Measurements from ENCODE around the gene GAB1.

Gene GAB1

DNA sequence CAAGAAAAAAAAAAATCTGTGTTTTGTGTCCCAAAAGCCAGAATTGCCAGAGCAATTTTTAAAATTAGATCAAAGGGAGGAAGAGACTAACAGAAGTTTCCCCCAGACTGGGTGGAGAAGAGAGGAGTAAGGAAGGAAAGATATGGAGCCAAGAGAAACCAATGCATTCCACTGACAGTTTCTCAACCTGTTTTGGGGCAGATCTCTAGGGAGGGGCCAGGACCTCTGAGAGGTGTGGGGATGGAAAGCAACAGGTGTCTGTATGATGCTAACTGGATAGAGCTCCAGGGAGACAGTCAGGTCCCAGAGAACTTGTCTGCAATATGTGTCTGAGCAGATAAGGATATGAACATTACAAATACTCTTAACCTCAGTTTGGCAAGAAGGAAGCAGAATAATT lies 22.7 kb upstream of the GAB1 start:
- no peak for ATAC-seq
- Mint-ChIP-seq H3K9me3 (no peaks in the 10 kb centered on the region), H3K4me1 (no peaks in the 10 kb centered on the region), H3K27ac (no peak overlapping the region), H3K36me3 (no peaks in the 10 kb centered on the region), H3K4me3 (no peak overlapping the region)
- no peak for DNase-seq (ENCODE audit: low spot score in 2 of 2)

DNA sequence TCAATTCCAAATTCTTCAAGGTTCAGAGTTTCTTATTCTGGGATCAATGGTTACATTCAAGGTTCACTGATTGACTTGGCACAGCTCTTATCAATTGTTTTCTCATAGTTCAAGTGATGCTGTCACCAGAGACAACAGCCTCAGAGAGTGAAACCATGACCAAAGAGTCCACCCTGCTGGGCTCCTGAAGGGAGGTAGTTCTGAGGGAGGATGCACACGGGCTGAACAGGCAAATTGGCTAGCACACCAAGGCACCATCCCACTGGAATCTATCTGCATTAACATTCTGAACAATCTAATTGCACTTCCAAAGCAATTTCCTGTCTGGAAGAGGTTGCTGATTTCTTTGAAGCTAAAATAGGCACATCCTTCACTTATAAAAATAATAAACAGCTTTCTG lies 16.6 kb upstream of the GAB1 start:
- Mint-ChIP-seq H3K4me1 (no peaks in the 10 kb centered on the region), H3K9me3 (no peaks in the 10 kb centered on the region)

DNA sequence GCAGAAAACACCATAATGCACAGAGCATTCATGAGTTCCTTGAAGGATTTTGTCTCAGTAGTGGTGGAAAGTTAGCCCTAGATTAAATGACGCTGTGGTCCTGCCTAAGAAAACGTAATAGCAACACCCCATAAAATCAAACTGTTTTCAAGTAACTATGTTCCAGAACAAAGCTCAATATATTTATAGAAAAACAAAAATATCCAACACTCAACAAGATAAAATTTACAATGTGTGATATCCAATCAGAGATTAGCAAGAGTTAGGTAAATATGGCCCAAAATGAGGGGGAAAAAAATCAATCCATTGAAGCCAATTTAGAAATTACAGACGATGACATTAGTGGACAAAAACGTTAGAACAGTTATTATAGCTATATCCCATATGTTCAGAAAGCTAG lies 9.9 kb upstream of the GAB1 start:
- DNase-seq (ENCODE audit: low spot score in 2 of 2) (no peak), ATAC-seq (no peak)
- Mint-ChIP-seq H3K27ac (no peak overlapping the region), H3K36me3 (no peaks in the 10 kb centered on the region), H3K4me3 (no peak overlapping the region), H3K9me3 (no peaks in the 10 kb centered on the region), H3K4me1 (no peaks in the 10 kb centered on the region)

More for the DNA sequence above, 16.6 kb upstream of the GAB1 start:
- Mint-ChIP-seq H3K27ac (no peak overlapping the region), H3K4me3 (no peak overlapping the region), H3K36me3 (no peaks in the 10 kb centered on the region)
- ATAC-seq (no peak), DNase-seq (ENCODE audit: low spot score in 2 of 2) (no peak)

DNA sequence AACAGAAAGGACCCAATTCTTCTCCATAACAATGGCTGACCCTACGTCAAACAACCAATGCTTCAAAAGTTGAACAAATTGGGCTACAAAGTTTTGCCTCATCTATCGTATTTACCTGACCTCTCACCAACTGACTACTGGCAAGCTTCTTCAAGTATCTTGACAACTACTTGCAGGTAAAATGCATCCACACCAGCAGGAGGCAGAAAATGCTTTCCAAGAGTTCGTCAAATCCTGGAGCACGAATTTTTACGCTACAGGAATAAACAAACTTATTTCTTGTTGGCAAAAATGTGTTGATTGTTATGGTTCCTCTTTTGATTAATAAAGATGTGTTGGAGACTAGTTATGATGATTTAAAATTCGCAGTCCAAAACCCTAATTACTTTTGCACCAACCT lies 6.7 kb upstream of the GAB1 start:
- H3K36me3 Mint-ChIP-seq = no peaks in the 10 kb centered on the region

DNA sequence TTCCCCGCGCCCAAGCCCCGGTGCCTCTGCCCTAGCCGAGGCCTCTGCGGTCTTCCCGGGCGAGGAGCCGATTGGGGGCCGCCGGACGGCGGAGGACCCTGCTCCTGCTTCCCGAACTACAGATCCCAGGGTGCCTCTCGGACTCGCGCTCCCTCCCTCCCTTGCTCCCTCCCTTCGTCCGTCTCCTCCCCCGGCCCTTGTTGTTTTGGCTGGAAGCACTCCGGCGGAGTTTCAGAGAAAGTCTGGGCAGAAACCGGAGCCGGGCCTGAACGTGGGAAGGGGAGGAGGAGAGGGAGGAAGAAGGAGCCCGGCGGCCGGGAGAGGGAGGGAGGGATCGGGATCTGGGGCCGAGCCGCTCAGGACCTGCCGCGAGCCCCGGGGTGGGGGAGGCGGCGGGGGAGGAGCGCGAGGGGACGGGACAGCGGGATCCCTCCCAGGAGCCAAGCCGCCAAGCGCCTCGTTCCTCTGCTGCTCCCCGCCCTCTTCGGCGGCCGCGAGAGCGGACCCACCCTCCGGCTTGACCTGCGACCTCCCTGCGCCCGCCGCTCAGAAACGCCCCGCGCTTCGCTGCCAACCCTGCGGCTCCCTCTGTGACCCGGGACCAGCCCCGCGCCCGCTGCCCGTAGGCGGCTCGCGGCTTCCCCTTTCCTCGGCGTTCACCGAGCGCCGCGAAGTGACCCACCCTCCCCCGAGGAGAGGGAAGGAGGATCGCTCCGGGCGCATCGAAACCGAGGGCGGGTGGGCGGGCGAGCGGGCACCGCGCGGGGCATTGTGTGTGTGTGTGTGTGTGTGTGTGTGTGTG lies 496 bp upstream of the GAB1 start:
- DNase-seq (ENCODE audit: low spot score in 2 of 2) = peak; percentile 18 to 61
- no peak overlapping the region for H3K27ac Mint-ChIP-seq
- peak; percentile 63 for ATAC-seq

More for the DNA sequence above, 6.7 kb upstream of the GAB1 start:
- no peaks in the 10 kb centered on the region for H3K9me3 Mint-ChIP-seq
- no peak for ATAC-seq
- DNase-seq (ENCODE audit: low spot score in 2 of 2) = no peak
- H3K27ac Mint-ChIP-seq = no peak overlapping the region
- no peak overlapping the region for H3K4me3 Mint-ChIP-seq
- H3K4me1 Mint-ChIP-seq = no peaks in the 10 kb centered on the region

DNA sequence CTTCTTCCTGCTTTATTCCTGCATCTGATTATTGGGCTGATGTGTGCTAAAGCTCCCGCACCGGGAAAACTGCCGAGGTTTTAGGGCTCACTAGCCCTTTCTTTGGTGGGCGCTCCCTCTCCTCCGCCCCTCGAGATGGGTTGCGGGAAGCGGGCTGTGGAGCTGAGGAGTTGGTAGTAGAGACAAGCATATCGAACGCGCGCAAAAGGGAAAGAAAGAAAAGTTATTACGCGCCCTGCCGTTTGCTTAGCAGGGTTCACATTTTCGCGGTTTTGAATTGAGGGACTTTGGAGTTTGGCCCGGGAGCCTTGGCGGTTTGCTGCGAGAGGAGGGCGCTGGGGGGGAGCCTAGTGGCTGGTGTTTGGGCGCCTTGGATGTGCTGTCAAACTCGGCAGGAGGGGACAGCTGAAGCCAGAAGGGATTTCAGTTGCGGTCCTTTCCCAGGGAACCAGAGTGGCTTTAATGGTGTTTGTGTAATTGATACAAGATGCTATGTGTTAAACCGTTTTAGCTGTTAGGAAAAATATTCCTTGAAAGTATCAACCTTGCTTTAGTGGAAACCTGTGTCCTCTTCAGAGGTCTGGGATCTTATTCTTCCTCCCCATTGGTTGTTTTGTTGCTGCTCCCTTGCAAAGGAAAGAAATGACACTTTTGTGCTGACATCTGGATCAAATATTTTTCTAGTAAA lies 1.1 kb downstream of the GAB1 start:
- DNase-seq (ENCODE audit: low spot score in 2 of 2) (no peak), ATAC-seq (no peak)
- H3K4me1 Mint-ChIP-seq = peaks cover 6% of the 10 kb centered on the region
- no peaks in the 10 kb centered on the region for H3K9me3 Mint-ChIP-seq
- peaks cover 6% of the 10 kb centered on the region for H3K36me3 Mint-ChIP-seq
- H3K27ac Mint-ChIP-seq = peak overlapping the region; percentile 48
- H3K4me3 Mint-ChIP-seq = peak overlapping the region; percentile 84

More for the DNA sequence above, 496 bp upstream of the GAB1 start:
- Mint-ChIP-seq H3K4me3 (peak overlapping the region; percentile 84), H3K4me1 (peaks cover 6% of the 10 kb centered on the region), H3K36me3 (peaks cover 6% of the 10 kb centered on the region), H3K9me3 (no peaks in the 10 kb centered on the region)

DNA sequence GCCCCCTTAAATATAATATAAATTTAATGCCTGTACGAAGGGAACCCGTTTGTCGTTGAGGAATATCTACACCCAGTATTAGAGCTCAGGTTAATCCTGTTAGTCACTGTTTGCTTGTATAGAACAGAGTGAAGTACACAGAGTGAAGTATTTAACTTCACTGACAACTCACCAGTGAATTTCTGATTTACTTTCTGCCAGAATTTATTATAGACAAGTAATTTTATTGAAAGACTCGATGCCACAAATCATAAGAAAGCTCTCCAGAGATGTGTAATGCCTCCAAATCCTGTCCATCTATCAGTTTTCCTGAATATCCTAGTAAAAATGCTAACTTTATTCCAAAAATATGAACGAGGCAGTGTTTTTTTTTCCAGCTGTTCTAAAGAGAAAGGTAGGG lies 1.6 kb downstream of the GAB1 start:
- H3K4me3 Mint-ChIP-seq = peak overlapping the region; percentile 84

DNA sequence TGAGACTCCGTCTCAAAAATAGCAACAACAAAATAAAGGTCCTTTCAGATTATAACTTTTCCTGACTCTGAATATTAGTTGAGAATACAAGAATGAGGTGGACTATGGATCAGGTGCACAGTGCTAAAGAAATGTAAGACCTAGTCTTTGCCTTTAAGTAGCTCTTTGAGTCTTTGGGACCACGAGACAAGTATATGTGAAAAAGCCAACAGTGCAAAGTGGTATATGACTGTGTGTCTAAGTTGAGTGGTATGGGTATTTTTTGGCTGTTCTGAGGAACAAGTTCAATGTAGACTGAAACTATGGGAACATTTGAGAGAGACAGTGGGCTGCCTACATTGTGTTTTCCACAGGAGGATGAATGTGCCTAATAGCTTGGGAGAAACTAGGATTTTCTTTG lies 2.8 kb downstream of the GAB1 start:
- DNase-seq (ENCODE audit: low spot score in 2 of 2) (no peak), ATAC-seq (no peak)
- H3K9me3 Mint-ChIP-seq = no peaks in the 10 kb centered on the region
- peaks cover 6% of the 10 kb centered on the region for H3K36me3 Mint-ChIP-seq
- no peak overlapping the region for H3K27ac Mint-ChIP-seq
- H3K4me3 Mint-ChIP-seq = no peak overlapping the region
- peaks cover 6% of the 10 kb centered on the region for H3K4me1 Mint-ChIP-seq

More for the DNA sequence above, 1.6 kb downstream of the GAB1 start:
- DNase-seq (ENCODE audit: low spot score in 2 of 2) = no peak
- Mint-ChIP-seq H3K27ac (no peak overlapping the region), H3K36me3 (peaks cover 6% of the 10 kb centered on the region), H3K4me1 (peaks cover 6% of the 10 kb centered on the region), H3K9me3 (no peaks in the 10 kb centered on the region)
- ATAC-seq = no peak

DNA sequence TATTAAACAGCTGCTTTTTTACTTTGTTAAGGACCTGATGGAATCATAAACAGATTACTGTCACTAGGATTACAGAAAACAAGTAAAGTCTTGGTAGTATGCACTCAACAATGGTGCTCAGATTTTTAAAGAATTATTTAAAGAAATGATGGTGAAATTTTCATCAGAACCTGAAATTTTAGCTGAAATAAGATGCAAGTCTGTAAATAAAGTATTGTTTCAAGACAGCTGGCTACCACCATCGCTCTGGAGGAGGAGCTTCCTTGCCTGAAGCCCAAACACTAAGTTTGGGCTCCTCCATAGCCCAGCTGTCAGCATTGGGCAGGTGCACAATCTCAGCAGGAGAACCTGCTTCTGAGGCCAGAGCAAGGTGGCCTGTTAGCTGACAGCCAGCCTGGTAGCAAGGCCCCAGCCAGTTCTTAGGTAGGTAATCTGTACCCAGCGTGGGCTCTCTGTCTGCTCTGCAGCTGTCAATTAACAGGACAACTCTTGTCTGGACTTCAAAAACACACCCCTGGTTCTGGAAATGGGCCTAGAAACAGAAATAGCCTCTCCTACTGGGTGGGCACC lies 4.6 kb downstream of the GAB1 start:
- ATAC-seq = no peak
- Mint-ChIP-seq H3K36me3 (peaks cover 6% of the 10 kb centered on the region), H3K27ac (no peak overlapping the region), H3K4me3 (no peak overlapping the region), H3K9me3 (no peaks in the 10 kb centered on the region), H3K4me1 (peaks cover 6% of the 10 kb centered on the region)
- no peak for DNase-seq (ENCODE audit: low spot score in 2 of 2)

DNA sequence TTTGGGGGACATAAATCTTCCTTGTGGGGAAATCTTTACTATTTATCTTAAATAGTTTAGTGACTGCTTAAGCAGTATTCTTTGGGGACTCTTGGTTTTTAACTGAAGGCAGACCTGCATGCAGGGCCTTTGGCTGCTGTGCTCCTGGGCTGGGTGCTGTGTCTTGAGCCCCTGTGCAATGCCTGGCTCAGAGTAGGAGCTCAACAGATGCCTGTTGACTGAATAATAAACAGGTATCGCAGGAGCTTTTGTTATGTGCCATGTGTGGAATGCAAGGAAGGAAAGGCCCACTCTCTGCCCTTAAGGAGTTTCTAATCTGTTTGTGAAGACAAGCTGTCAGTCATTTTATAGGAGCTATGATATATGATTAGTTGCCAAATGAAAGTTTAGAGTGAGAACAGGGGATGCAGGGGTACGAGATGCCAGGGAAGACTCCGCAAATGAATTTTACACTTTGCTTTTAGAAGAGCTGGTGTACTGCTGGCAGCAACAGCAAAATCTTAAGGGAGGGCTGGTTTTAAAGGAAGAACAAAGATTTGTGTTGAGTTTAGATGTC lies 6.7 kb downstream of the GAB1 start:
- no peak for ATAC-seq
- H3K4me1 Mint-ChIP-seq = no peaks in the 10 kb centered on the region
- H3K27ac Mint-ChIP-seq = no peak overlapping the region
- DNase-seq (ENCODE audit: low spot score in 2 of 2) = no peak
- H3K9me3 Mint-ChIP-seq = no peaks in the 10 kb centered on the region
- H3K4me3 Mint-ChIP-seq = no peak overlapping the region
- no peaks in the 10 kb centered on the region for H3K36me3 Mint-ChIP-seq

DNA sequence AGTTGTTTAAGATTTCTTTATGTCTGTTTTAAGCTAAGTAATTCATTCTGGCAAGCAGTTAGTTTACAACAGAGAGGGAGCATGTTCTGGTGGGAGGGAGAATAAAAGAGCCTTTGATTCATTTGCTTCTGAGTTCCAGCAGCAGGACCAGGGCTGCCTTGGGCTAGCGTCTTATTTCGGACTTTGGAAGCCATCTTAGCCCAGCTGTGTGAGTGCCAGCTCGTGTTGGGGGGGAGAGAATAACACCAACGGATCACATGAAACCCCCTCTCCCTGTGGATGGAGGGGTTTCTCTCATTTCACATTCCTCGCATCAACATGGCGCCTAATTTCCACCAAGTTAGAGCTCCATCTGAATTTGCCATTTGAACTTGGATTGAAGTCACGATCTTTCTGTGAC lies 7.4 kb downstream of the GAB1 start:
- no peaks in the 10 kb centered on the region for H3K9me3 Mint-ChIP-seq
- H3K36me3 Mint-ChIP-seq = no peaks in the 10 kb centered on the region
- H3K27ac Mint-ChIP-seq = no peak overlapping the region
- DNase-seq (ENCODE audit: low spot score in 2 of 2) (no peak), ATAC-seq (no peak)
- no peaks in the 10 kb centered on the region for H3K4me1 Mint-ChIP-seq
- no peak overlapping the region for H3K4me3 Mint-ChIP-seq

DNA sequence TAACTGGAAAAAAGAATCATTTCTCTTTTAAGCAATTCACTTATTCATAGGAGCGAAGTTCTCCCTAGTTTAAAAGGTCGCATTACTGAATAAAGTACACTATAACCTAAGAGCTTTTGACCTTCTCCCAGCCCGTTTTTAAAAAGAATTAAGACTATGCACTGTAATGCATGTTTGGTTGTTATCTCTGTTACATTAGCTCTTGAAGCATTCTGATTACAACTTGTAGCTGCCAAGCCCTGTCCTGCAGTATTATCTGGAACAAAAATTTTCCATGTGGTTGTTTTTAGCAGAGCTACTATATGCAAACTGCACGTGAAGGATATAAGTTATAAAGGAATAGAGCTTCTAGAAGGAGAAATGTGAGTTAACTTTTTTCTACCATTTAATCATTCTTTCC lies 8.1 kb downstream of the GAB1 start:
- DNase-seq (ENCODE audit: low spot score in 2 of 2) (no peak), ATAC-seq (no peak)
- Mint-ChIP-seq H3K4me3 (no peak overlapping the region), H3K4me1 (no peaks in the 10 kb centered on the region), H3K27ac (no peak overlapping the region), H3K9me3 (no peaks in the 10 kb centered on the region), H3K36me3 (no peaks in the 10 kb centered on the region)

DNA sequence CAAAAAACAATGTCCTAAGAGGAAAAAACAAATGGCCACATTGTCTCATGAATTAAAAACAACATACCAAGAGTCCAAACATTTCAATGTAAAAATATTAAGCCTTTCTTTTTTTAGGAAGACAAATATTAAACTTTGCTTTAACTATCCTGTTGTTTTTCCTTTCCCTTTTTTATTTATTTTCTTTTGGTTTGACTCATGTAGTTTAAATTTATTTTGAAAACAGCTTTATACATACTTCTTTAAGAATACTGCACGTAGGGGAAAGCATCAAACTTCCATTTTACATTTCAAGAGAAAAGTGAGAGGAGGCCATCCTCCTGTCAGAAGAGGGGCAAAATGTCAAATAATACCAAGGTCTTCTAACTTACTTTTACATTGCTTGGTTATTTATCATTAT lies 8.7 kb downstream of the GAB1 start:
- no peaks in the 10 kb centered on the region for H3K36me3 Mint-ChIP-seq
- H3K4me3 Mint-ChIP-seq = no peak overlapping the region
- ATAC-seq (no peak), DNase-seq (ENCODE audit: low spot score in 2 of 2) (no peak)
- no peak overlapping the region for H3K27ac Mint-ChIP-seq
- no peaks in the 10 kb centered on the region for H3K9me3 Mint-ChIP-seq
- H3K4me1 Mint-ChIP-seq = no peaks in the 10 kb centered on the region

DNA sequence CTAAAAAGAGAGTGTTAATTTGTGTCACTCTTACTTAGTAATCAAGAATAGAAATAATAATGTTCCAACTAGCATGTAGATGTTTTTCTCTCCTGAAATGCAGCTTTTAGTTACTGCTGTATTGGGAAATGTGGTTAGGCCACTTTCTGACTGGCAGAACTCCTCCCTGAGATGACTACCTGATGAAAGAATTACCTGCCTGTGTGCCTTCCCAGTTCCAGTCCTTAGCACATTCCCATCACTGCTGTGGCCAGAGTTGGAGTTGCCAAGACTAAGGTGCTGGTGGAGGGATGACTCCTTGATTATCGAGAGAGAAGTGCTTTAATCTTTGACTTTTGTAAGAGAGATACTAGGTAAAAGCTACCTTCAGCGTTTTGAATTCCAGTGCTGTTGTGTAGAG lies 9.5 kb downstream of the GAB1 start:
- no peaks in the 10 kb centered on the region for H3K9me3 Mint-ChIP-seq

DNA sequence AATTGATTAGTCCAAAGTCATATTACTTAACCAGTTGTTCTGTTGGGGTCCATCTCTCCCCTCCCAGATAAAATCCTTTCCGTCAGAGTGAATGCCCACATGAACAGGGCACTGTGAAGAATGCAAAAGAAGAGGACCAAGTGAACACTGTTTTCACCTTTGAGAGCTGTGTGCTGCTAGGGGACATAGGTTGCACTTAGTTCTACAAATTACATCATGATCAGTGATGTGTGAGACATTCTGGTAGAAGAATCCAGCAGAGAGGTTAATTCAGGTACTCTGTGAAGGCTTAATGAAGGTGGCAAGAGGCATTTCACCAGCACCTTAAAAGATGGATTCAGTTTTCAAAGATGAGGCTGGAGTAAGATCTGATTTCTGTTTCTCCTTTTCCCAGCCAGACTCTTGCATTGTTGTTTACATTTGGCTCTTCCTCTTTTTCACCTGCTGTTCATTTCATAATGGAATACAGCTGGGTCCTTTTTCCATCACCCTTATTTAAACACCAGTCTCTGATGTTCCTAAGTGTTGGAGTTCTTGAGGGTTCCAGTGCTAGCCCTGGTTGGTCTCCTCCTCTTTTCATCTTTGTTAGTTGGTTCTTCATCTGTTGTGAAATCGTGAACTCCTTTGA lies 10.9 kb downstream of the GAB1 start:
- Mint-ChIP-seq H3K36me3 (no peaks in the 10 kb centered on the region), H3K9me3 (no peaks in the 10 kb centered on the region), H3K4me3 (no peak overlapping the region), H3K4me1 (no peaks in the 10 kb centered on the region), H3K27ac (no peak overlapping the region)
- ATAC-seq (no peak), DNase-seq (ENCODE audit: low spot score in 2 of 2) (no peak)

More for the DNA sequence above, 9.5 kb downstream of the GAB1 start:
- DNase-seq (ENCODE audit: low spot score in 2 of 2) (no peak), ATAC-seq (no peak)
- no peaks in the 10 kb centered on the region for H3K36me3 Mint-ChIP-seq
- no peak overlapping the region for H3K27ac Mint-ChIP-seq
- no peak overlapping the region for H3K4me3 Mint-ChIP-seq
- H3K4me1 Mint-ChIP-seq = no peaks in the 10 kb centered on the region

Data from stimulated activated effector memory CD8-positive, alpha-beta T cell treated with anti-CD3 and anti-CD28 coated beads, Interleukin-12 subunit alpha, Interleukin-12 subunit beta, amount 100 ng/mL, for 72 hours (primary cell).